Nephron progenitor cell (in vitro differentiated cells): Measurements from ENCODE around the gene ERBB4.

Experiments used
- DNase-seq: peaks from one replicate; pipeline ENCODE4 v3.0.0; 2021
- H3K27ac Mint-ChIP-seq: 2 replicates; pipeline ENCODE4 v1.8.0; 2021; ENCODE audit warnings: mild to moderate bottlenecking, moderate library complexity, mixed read lengths
- H3K27me3 Mint-ChIP-seq: 2 replicates; pipeline ENCODE4 v1.8.0; 2021; ENCODE audit warnings: mild to moderate bottlenecking, low read depth, mixed read lengths; ENCODE audit not compliant: poor library complexity
- H3K36me3 Mint-ChIP-seq: 2 replicates; pipeline ENCODE4 v1.8.0; 2021; ENCODE audit warnings: low read depth, mixed read lengths
- H3K4me1 Mint-ChIP-seq: 2 replicates; pipeline ENCODE4 v1.8.0; 2021; ENCODE audit warnings: mixed read lengths
- H3K4me3 Mint-ChIP-seq: 2 replicates; pipeline ENCODE4 v1.8.0; 2021; ENCODE audit warnings: mild to moderate bottlenecking, moderate library complexity, mixed read lengths
- H3K9me3 Mint-ChIP-seq: 2 replicates; pipeline ENCODE4 v1.8.0; 2021; ENCODE audit warnings: mild to moderate bottlenecking, moderate library complexity, mixed read lengths
- TF ChIP-seq, protein P1 (sequence below): fragments of 200-600 bp; sonication (generic); IDR thresholded peaks from 2 replicates; pipeline ENCODE4 v1.5.0; 2021; ENCODE audit warnings: antibody characterized with exemption

ERBB4 gene

DNA sequence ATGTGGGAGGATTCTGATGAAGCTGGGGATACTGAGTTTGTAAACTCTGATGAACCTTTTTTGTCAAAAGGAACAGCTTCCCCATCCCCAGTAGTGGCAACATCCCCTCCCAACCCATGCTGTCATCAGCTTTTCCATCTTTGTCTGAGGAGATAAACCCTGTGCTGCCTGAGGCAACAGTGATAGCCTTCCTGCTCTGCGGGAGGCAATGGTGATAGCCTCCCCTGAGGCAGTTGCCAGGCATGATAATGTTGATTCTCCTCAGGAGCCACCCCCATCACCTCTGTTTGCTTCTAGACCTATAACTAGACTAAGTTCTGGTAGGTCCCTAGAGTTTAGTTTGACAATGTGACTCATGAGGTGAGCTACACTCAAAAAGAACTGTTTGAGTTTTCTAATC, 97.5 kb downstream of the ERBB4 start:
- H3K36me3 Mint-ChIP-seq: peaks cover 5% of the 10 kb centered on the region
- no peak overlapping the region for H3K4me3 Mint-ChIP-seq
- peaks cover 2% of the 10 kb centered on the region for H3K27me3 Mint-ChIP-seq
- TF ChIP-seq, protein P1, sequence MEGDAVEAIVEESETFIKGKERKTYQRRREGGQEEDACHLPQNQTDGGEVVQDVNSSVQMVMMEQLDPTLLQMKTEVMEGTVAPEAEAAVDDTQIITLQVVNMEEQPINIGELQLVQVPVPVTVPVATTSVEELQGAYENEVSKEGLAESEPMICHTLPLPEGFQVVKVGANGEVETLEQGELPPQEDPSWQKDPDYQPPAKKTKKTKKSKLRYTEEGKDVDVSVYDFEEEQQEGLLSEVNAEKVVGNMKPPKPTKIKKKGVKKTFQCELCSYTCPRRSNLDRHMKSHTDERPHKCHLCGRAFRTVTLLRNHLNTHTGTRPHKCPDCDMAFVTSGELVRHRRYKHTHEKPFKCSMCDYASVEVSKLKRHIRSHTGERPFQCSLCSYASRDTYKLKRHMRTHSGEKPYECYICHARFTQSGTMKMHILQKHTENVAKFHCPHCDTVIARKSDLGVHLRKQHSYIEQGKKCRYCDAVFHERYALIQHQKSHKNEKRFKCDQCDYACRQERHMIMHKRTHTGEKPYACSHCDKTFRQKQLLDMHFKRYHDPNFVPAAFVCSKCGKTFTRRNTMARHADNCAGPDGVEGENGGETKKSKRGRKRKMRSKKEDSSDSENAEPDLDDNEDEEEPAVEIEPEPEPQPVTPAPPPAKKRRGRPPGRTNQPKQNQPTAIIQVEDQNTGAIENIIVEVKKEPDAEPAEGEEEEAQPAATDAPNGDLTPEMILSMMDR: no peak
- H3K9me3 Mint-ChIP-seq: peaks cover 15% of the 10 kb centered on the region
- H3K4me1 Mint-ChIP-seq: no peaks in the 10 kb centered on the region
- no peak for DNase-seq
- H3K27ac Mint-ChIP-seq: no peak overlapping the region

DNA sequence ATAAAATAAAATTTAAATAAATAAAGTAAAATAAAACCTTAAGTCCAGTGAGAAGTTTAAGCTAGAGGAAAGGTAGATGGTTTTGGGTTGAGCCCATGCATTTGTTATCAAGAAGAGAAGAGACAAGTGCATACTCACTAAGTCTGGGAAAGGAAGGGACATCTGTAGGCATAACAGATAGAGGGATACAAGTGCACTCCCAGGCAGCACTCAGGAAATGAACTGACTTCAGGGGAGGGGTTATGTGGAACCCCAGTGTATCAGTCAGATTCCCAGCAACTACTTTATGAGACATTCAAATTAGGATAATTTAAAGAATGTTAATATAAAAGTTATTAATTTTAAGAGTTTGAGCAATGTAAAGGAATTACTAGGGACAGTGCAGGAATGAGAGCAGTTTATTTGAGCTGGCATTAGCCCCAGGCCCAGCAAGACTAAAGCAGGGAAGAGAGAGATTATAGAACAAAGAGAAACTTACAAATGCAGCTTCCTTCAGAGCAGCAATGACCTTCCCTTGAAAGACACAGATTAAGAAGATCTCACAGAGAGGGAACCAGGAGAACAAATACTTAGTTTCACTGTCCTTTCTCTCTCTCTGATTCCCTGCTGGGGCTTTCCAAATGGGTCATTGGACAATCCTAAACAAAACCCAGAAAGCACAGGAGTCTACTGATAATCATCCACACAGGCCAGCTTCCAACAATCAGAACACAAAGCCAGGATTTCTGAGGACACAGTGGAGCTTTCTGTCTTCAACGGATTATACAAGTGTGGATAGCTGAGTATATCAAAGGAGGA, 109.7 kb downstream of the ERBB4 start:
- no peak overlapping the region for H3K4me3 Mint-ChIP-seq
- H3K4me1 Mint-ChIP-seq: no peaks in the 10 kb centered on the region
- H3K27ac Mint-ChIP-seq: no peak overlapping the region
- TF ChIP-seq, protein P1: no peak
- H3K27me3 Mint-ChIP-seq: no peaks in the 10 kb centered on the region
- no peak for DNase-seq
- H3K36me3 Mint-ChIP-seq: no peaks in the 10 kb centered on the region
- peaks cover 4% of the 10 kb centered on the region for H3K9me3 Mint-ChIP-seq

DNA sequence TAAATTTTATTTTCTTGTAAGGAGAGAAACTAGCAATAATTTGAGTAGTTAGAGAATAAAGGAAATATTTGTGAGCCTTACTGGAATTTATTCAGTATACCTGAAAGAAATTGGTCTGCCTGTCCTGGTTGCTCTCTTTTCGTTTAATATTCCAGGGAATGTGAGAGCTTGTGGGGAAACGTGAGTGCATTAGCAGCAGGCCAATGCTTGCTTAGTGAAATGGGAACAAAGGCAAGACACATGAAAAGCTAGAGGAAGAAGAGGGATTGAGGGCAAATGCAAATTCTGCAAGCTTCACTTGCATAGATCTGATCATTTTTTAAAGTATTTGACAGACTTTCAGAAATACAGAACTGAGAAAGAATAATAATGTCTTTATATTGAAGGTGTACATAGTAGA, 111.0 kb downstream of the ERBB4 start:
- Mint-ChIP-seq H3K4me1 (no peaks in the 10 kb centered on the region), H3K9me3 (peaks cover 4% of the 10 kb centered on the region), H3K36me3 (no peaks in the 10 kb centered on the region), H3K27me3 (no peaks in the 10 kb centered on the region), H3K4me3 (no peak overlapping the region), H3K27ac (no peak overlapping the region)
- DNase-seq: no peak
- TF ChIP-seq, protein P1: no peak

DNA sequence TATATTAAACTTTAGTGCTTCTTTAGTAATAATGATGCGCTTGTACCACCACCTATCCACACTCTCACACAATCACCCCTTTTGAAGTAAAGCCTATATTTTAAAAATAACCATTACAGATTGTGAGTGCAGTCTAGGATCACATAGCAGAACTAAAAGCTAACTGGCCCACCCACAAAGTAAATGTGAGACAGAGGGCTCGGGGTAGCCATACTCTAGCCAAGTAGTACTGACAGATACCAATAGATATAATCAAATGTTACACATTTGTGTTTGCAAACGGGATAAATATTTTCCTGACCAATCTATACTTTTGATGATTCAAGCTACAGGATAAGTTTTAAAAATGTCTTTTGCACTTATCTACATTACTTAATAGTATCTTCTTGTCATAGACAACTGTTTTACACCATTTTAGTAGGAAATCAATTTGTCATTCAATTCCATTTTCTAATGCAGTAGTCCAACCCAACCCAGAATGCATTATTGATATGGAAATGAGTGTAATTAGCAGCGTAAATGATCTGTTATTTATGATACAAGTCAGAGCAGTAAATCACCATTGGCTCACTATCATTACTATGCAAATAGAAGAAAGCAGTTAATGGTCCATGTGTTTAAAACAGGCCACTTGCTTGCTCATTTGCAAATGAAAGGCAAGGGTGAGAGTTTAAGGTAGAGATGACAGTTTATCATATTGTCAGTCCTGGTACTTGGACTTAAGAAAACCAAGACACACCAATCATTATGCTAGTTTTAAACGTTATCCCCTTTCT, 111.8 kb downstream of the ERBB4 start:
- TF ChIP-seq, protein P1: no peak
- Mint-ChIP-seq H3K27me3 (no peaks in the 10 kb centered on the region), H3K4me3 (no peak overlapping the region), H3K9me3 (peaks cover 4% of the 10 kb centered on the region), H3K27ac (no peak overlapping the region), H3K4me1 (no peaks in the 10 kb centered on the region), H3K36me3 (no peaks in the 10 kb centered on the region)
- DNase-seq: no peak

DNA sequence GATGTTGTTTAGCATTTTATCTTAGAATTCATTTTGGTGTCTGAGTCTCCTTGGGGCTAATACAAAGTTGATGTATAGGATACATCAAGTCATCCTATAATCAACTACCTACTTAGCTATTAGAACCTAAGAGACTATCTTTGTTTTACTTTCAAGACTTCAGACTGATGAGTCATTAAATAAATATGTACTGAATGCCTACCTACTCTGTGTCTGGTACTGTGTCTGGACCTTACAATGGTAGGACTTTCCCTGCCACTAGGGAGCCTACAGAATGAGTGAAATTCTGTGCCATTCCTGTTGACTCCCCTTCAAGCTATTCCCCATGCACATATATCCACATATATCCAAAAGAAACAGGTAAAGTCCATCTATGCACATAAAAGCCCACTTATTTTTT, 114.5 kb downstream of the ERBB4 start:
- H3K27me3 Mint-ChIP-seq: no peaks in the 10 kb centered on the region
- TF ChIP-seq, protein P1: no peak
- no peaks in the 10 kb centered on the region for H3K36me3 Mint-ChIP-seq
- H3K27ac Mint-ChIP-seq: no peak overlapping the region
- no peak overlapping the region for H3K4me3 Mint-ChIP-seq
- no peak for DNase-seq
- H3K4me1 Mint-ChIP-seq: no peaks in the 10 kb centered on the region
- peaks cover 4% of the 10 kb centered on the region for H3K9me3 Mint-ChIP-seq
